ENCODE data around the gene ANO10.

ANO10 gene

DNA sequence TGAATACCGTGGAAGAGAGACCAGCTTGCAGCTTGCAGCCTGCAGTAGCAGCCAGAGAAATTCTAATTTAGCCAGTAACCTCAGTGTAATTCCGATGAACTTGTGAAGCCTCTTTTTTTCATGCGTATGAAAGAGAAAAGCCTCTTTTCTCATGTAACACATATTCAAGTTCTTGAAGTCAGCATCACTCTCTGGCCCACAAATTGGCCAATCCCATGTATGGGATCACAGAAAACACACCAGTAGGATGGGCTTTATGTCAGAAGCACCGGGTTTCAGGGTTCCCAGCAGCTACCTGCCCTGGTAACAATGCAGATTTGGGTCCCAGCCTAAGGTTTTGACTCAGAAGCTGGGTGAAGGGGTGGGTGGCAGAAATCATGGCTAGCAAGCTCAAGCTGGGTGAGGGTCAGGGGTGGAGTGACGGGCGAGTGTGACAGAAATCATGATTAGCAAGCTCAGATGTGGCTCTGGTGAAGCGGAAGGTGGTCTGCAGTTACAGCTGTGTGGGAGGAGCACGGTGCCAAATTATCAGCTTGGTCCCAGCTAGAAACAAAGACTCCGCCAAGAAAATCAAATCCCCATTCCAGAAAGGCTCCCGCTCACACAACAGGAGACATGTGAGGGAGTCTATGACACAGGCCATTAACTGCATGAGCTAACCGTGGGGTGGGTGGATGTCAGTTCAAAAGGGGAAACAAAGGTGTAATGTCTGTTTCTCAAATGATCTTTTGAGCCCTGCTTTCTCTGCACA is 248.8 kb downstream of the ANO10 start:
- H3K4me3 ChIP-seq (ENCODE audit: low read depth in 1 of 2, low read length in 2 of 2): no peak overlapping the region
- no peaks in the 10 kb centered on the region for H3K4me1 ChIP-seq (ENCODE audit: insufficient read depth, low read length)
- TF ChIP-seq CTCF (IDR thresholded peaks at IDR 0.05; ENCODE audit: borderline replicate concordance, extremely low read depth, low read length, poor library complexity, severe bottlenecking): no peak
- no peak for TF ChIP-seq EZH2 (IDR thresholded peaks at IDR 0.05; ENCODE audit: borderline replicate concordance, low read depth, low read length, severe bottlenecking)
- ATAC-seq (ENCODE audit: insufficient read depth, low read depth) (no peak), DNase-seq (no peak)
- H2AFZ ChIP-seq (ENCODE audit: low read depth, low read length): no peak overlapping the region
- H3K36me3 ChIP-seq (ENCODE audit: insufficient read depth, low read length): no peaks in the 10 kb centered on the region
- H3K27me3 ChIP-seq (ENCODE audit: insufficient read depth, low read length, poor library complexity): no peaks in the 10 kb centered on the region
- H3K79me2 ChIP-seq (ENCODE audit: insufficient read depth, low read length): no peaks in the 10 kb centered on the region
- no peak overlapping the region for H3K4me2 ChIP-seq (ENCODE audit: insufficient read depth, low read length)
- H3K27ac ChIP-seq (ENCODE audit: low read length): no peak overlapping the region
- H4K20me1 ChIP-seq (ENCODE audit: insufficient read depth, low read length): no peaks in the 10 kb centered on the region
- no peaks in the 10 kb centered on the region for H3K9me3 ChIP-seq (ENCODE audit: insufficient read depth, low read length, severe bottlenecking)
- no peak overlapping the region for H3K9ac ChIP-seq (ENCODE audit: low read depth, low read length)

GRCh38 chr3:43372007-43372740 is 249.6 kb downstream of the ANO10 start:
- Histone ChIP-seq H3K27me3 (ENCODE audit: insufficient read depth, low read length, poor library complexity) (no peaks in the 10 kb centered on the region), H4K20me1 (ENCODE audit: insufficient read depth, low read length) (no peaks in the 10 kb centered on the region), H2AFZ (ENCODE audit: low read depth, low read length) (no peak overlapping the region), H3K4me3 (ENCODE audit: low read depth in 1 of 2, low read length in 2 of 2) (no peak overlapping the region), H3K4me1 (ENCODE audit: insufficient read depth, low read length) (no peaks in the 10 kb centered on the region), H3K9me3 (ENCODE audit: insufficient read depth, low read length, severe bottlenecking) (no peaks in the 10 kb centered on the region), H3K36me3 (ENCODE audit: insufficient read depth, low read length) (no peaks in the 10 kb centered on the region), H3K27ac (ENCODE audit: low read length) (no peak overlapping the region), H3K9ac (ENCODE audit: low read depth, low read length) (no peak overlapping the region), H3K79me2 (ENCODE audit: insufficient read depth, low read length) (no peaks in the 10 kb centered on the region), H3K4me2 (ENCODE audit: insufficient read depth, low read length) (no peak overlapping the region)
- DNase-seq: no peak
- no peak for ATAC-seq (ENCODE audit: insufficient read depth, low read depth)
- TF ChIP-seq EZH2 (IDR thresholded peaks at IDR 0.05; ENCODE audit: borderline replicate concordance, low read depth, low read length, severe bottlenecking) (no peak), CTCF (IDR thresholded peaks at IDR 0.05; ENCODE audit: borderline replicate concordance, extremely low read depth, low read length, poor library complexity, severe bottlenecking) (no peak)

DNA sequence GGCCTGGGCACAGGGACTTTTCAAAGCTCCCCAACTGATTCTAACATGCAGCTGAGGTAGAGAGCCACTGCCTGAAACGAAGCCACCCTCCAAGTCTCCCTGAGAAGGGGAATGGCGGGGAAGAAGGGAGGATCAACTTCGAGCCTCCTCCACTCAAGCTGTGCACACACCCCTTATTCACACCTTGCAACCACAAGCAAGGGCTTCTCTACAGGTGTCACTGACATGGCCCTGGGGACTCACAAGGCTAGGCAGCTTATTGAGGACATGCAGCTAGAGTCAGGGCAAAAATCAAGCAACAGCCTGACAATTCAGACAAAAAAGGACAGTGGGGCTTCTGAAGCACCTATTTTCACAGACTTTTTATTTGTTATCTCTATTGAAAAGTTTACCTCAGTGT is 250.3 kb downstream of the ANO10 start:
- no peaks in the 10 kb centered on the region for H3K4me1 ChIP-seq (ENCODE audit: insufficient read depth, low read length)
- H3K4me3 ChIP-seq (ENCODE audit: low read depth in 1 of 2, low read length in 2 of 2): no peak overlapping the region
- no peaks in the 10 kb centered on the region for H3K36me3 ChIP-seq (ENCODE audit: insufficient read depth, low read length)
- no peak for DNase-seq
- H2AFZ ChIP-seq (ENCODE audit: low read depth, low read length): no peak overlapping the region
- ATAC-seq (ENCODE audit: insufficient read depth, low read depth): no peak
- no peak overlapping the region for H3K27ac ChIP-seq (ENCODE audit: low read length)
- H3K27me3 ChIP-seq (ENCODE audit: insufficient read depth, low read length, poor library complexity): no peaks in the 10 kb centered on the region
- TF ChIP-seq EZH2 (IDR thresholded peaks at IDR 0.05; ENCODE audit: borderline replicate concordance, low read depth, low read length, severe bottlenecking) (no peak), CTCF (IDR thresholded peaks at IDR 0.05; ENCODE audit: borderline replicate concordance, extremely low read depth, low read length, poor library complexity, severe bottlenecking) (no peak)
- H3K9me3 ChIP-seq (ENCODE audit: insufficient read depth, low read length, severe bottlenecking): no peaks in the 10 kb centered on the region
- no peaks in the 10 kb centered on the region for H4K20me1 ChIP-seq (ENCODE audit: insufficient read depth, low read length)
- no peak overlapping the region for H3K9ac ChIP-seq (ENCODE audit: low read depth, low read length)
- no peak overlapping the region for H3K4me2 ChIP-seq (ENCODE audit: insufficient read depth, low read length)
- H3K79me2 ChIP-seq (ENCODE audit: insufficient read depth, low read length): no peaks in the 10 kb centered on the region

Data from DND-41 (cell line).